Epithelial cell of prostate (primary cell): Measurements from ENCODE around the gene TNKS1BP1.
"Not testable (repeated sequence)": the region's sequence is repeated elsewhere in the genome, so short reads cannot be mapped to it uniquely, and the experiment has no call there.

ENCODE experiments used
- DNase-seq: peaks from one replicate; pipeline ENCODE4 v3.0.0-alpha.2; 2011; ENCODE audit warnings: low read depth, low spot score
- H3K27ac ChIP-seq: fragments of 450-650 bp; 2 replicates; pipeline ENCODE4 v1.5.1; 2017; ENCODE audit warnings: mild to moderate bottlenecking

Gene TNKS1BP1

GRCh38 chr11:57353852-57354251, 29.1 kb upstream of the TNKS1BP1 start:
- no peak for DNase-seq
- no peak overlapping the region for H3K27ac ChIP-seq

GRCh38 chr11:57353446-57353845, 28.7 kb upstream of the TNKS1BP1 start:
- DNase-seq = no peak
- H3K27ac ChIP-seq = no peak overlapping the region

- DNase-seq = no peak
- no peak overlapping the region for H3K27ac ChIP-seq
These were observed 28.3 kb upstream of the TNKS1BP1 start for GRCh38 chr11:57353036-57353435.

GRCh38 chr11:57349491-57350274, 24.9 kb upstream of the TNKS1BP1 start:
- DNase-seq = no peak
- no peak overlapping the region for H3K27ac ChIP-seq

- H3K27ac ChIP-seq = no peak overlapping the region
- DNase-seq = no peak
These were observed 24.0 kb upstream of the TNKS1BP1 start for GRCh38 chr11:57348636-57349313.

GRCh38 chr11:57348052-57348451, 23.3 kb upstream of the TNKS1BP1 start:
- no peak overlapping the region for H3K27ac ChIP-seq
- no peak for DNase-seq

- H3K27ac ChIP-seq = no peak overlapping the region
- no peak for DNase-seq
These were observed 22.6 kb upstream of the TNKS1BP1 start for GRCh38 chr11:57347336-57347735.

GRCh38 chr11:57345555-57346211, 20.9 kb upstream of the TNKS1BP1 start:
- H3K27ac ChIP-seq = no peak overlapping the region
- DNase-seq = no peak

- no peak for DNase-seq
- no peak overlapping the region for H3K27ac ChIP-seq
These were observed 20.1 kb upstream of the TNKS1BP1 start for GRCh38 chr11:57344826-57345225.

GRCh38 chr11:57343825-57344224, 19.1 kb upstream of the TNKS1BP1 start:
- no peak for DNase-seq
- no peak overlapping the region for H3K27ac ChIP-seq

GRCh38 chr11:57342702-57343101, 17.9 kb upstream of the TNKS1BP1 start:
- no peak overlapping the region for H3K27ac ChIP-seq
- DNase-seq = no peak

GRCh38 chr11:57341250-57341808, 16.6 kb upstream of the TNKS1BP1 start:
- H3K27ac ChIP-seq = no peak overlapping the region
- DNase-seq = no peak

- H3K27ac ChIP-seq = no peak overlapping the region
- no peak for DNase-seq
These were observed 15.4 kb upstream of the TNKS1BP1 start for GRCh38 chr11:57340039-57340615.

GRCh38 chr11:57339328-57339727, 14.6 kb upstream of the TNKS1BP1 start:
- no peak overlapping the region for H3K27ac ChIP-seq
- no peak for DNase-seq

- no peak within 1 kb of the TSS for H3K27ac ChIP-seq
- DNase-seq = no peak
These were observed 13.4 kb upstream of the TNKS1BP1 start, which contains the start of gene P2RX3 for GRCh38 chr11:57338142-57338541. TSS of gene P2RX3 (plus strand) at chr11:57338352. CDS start at chr11:57338551, 199 bp downstream.

- not testable (repeated sequence) for H3K27ac ChIP-seq
These were observed 12.1 kb upstream of the TNKS1BP1 start for GRCh38 chr11:57336856-57337255.

GRCh38 chr11:57336111-57336666, 11.4 kb upstream of the TNKS1BP1 start:
- no peak for DNase-seq
- H3K27ac ChIP-seq = peak overlapping the region; percentile 52

More at GRCh38 chr11:57336856-57337255, 12.1 kb upstream of the TNKS1BP1 start:
- DNase-seq = not testable (repeated sequence)

GRCh38 chr11:57335343-57336110, 10.8 kb upstream of the TNKS1BP1 start, which contains the start of gene SSRP1:
TSS of gene SSRP1 (minus strand) at chr11:57335892. CDS start at chr11:57335121, 771 bp downstream.
- peak within 1 kb of the TSS; percentile 52 for H3K27ac ChIP-seq

GRCh38 chr11:57335023-57335342, 10.2 kb upstream of the TNKS1BP1 start:
- no peak for DNase-seq
- H3K27ac ChIP-seq = peak overlapping the region; percentile 52

More at GRCh38 chr11:57335343-57336110, 10.8 kb upstream of the TNKS1BP1 start, which contains the start of gene SSRP1:
- DNase-seq = no peak
